ENCODE measurements around the gene PLPP3.

PLPP3 gene

GRCh38 chr1:56489695-56490094, 89.7 kb downstream of the PLPP3 start:
- Histone ChIP-seq H3K36me3 (no peaks in the 10 kb centered on the region), H3K4me1 (no peaks in the 10 kb centered on the region), H3K27me3 (no peaks in the 10 kb centered on the region), H3K9me3 (no peaks in the 10 kb centered on the region), H3K4me3 (ENCODE audit: low read depth, low read length) (no peak overlapping the region)
- no peak for TF ChIP-seq CTCF (IDR thresholded peaks at IDR 0.05; ENCODE audit: low read depth, low read length)
- DNase-seq, result no peak

DNA sequence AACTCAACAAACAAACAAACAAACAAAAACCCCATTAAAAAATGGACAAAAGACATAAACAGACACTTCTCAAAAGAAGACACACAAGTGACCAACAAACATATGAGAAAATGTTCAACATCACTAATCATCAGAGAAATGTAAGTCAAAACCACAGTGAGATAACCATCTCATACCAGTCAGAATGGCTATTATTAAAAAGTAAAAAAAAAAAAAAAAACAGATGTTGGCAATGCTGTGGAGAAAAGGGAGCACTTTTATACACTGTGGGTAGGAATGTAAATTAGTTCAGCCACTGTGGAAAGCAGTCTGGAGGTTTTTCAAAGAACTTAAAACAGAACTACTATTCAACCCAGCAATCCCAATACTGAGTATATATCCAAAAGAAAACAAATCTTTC, 94.7 kb downstream of the PLPP3 start:
- no peaks in the 10 kb centered on the region for H3K9me3 ChIP-seq
- no peaks in the 10 kb centered on the region for H3K36me3 ChIP-seq
- no peak for TF ChIP-seq CTCF (IDR thresholded peaks at IDR 0.05; ENCODE audit: low read depth, low read length)
- no peak for DNase-seq
- H3K4me1 ChIP-seq, result no peaks in the 10 kb centered on the region
- H3K4me3 ChIP-seq (ENCODE audit: low read depth, low read length), result no peak overlapping the region
- H3K27me3 ChIP-seq, result no peaks in the 10 kb centered on the region

DNA sequence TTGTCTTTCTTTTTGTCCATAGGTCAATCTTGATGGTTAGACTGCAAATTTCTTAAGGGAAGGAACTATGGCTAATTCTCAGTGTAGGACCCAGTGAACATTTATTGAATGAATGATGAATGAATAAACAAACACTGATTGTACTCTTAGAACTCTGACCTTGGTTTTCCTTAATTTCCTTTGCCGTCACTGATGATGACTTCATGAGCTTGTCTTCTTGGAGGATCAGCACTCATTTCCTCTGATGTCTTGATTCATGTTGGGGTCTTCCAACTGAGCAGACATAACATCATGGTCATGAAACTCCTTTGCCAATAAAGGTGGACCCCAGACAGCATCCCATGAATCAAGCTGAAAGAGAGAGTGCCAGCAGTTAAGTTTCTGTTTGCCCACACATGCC, 96.3 kb downstream of the PLPP3 start:
- Histone ChIP-seq H3K4me3 (ENCODE audit: low read depth, low read length) (no peak overlapping the region), H3K27me3 (no peaks in the 10 kb centered on the region), H3K9me3 (no peaks in the 10 kb centered on the region), H3K4me1 (no peaks in the 10 kb centered on the region), H3K36me3 (no peaks in the 10 kb centered on the region)
- no peak for TF ChIP-seq CTCF (IDR thresholded peaks at IDR 0.05; ENCODE audit: low read depth, low read length)
- DNase-seq, result no peak

DNA sequence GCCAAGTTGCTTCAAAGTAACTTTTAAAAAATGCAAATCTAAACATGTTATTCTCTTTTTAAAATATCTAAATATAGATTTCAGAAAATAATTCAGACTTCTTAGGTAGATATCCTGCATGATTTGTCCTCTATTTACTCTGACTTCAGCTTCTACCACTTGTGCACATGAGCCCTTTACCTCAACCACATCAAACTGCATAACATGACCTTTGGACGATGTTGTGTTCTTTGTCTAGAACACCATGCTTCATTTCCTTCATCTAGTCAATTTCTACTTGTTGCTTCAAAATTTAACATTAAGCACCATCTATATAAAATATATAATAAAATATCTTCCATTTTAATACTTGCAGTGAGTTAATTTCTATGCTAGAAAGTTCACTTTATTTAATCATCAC, 96.9 kb downstream of the PLPP3 start:
- Histone ChIP-seq H3K9me3 (no peaks in the 10 kb centered on the region), H3K36me3 (no peaks in the 10 kb centered on the region), H3K4me3 (ENCODE audit: low read depth, low read length) (no peak overlapping the region), H3K27me3 (peaks cover 2% of the 10 kb centered on the region; the same call in 1 of the 2 replicates), H3K4me1 (no peaks in the 10 kb centered on the region)
- no peak for TF ChIP-seq CTCF (IDR thresholded peaks at IDR 0.05; ENCODE audit: low read depth, low read length)
- DNase-seq, result no peak

- Histone ChIP-seq H3K4me1 (no peaks in the 10 kb centered on the region), H3K36me3 (no peaks in the 10 kb centered on the region), H3K27me3 (peaks cover 7% of the 10 kb centered on the region; the same call in 1 of the 2 replicates), H3K9me3 (no peaks in the 10 kb centered on the region), H3K4me3 (ENCODE audit: low read depth, low read length) (no peak overlapping the region)
- no peak for DNase-seq
- no peak for TF ChIP-seq CTCF (IDR thresholded peaks at IDR 0.05; ENCODE audit: low read depth, low read length)
Measured at GRCh38 chr1:56481140-56481694, 98.1 kb downstream of the PLPP3 start.

- Histone ChIP-seq H3K9me3 (no peaks in the 10 kb centered on the region), H3K4me1 (no peaks in the 10 kb centered on the region), H3K4me3 (ENCODE audit: low read depth, low read length) (no peak overlapping the region), H3K27me3 (peaks cover 7% of the 10 kb centered on the region; the same call in 1 of the 2 replicates), H3K36me3 (no peaks in the 10 kb centered on the region)
- no peak for TF ChIP-seq CTCF (IDR thresholded peaks at IDR 0.05; ENCODE audit: low read depth, low read length)
- no peak for DNase-seq
Measured at GRCh38 chr1:56478734-56479133, 100.6 kb downstream of the PLPP3 start.
